ENCODE results near the gene ADNP. TPM values are rescaled to one million over a fixed set of nuclear protein-coding genes. Genes with fewer than 3 reads are reported as not detected.

Gene ADNP
- total RNA-seq, 2 donors from 2014 or later = 31.8 to 34.5 TPM

- intact Hi-C loops (cut with DNase I) = no loop called here
- no peak for DNase-seq
- no peak for ATAC-seq
These were observed 66.1 kb downstream of the ADNP start for GRCh38 chr20:50865114-50865513.

DNA sequence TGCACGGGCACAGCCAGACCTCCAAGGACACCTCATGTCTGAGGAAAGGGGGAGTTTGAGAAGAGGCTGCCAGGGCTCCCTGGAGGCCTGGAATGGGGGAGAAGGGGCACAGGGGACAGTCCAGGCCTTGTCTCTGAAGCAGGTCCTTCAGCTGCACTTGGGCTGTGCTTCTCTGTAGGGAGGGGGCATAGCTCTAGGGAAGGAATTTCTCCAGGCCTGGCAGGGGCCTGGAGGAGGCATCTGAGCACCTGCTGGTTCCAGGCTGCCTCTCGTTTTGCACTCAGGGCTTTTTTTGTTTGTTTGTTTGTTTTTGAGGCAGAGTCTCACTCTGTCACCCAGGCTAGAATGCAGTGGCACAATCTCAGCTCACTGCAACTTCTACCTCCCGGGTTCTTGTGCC is 68.7 kb downstream of the ADNP start:
- intact Hi-C loops (cut with DNase I) = no loop called here
- no peak for DNase-seq
- no peak for ATAC-seq

- DNase-seq (no peak), ATAC-seq (no peak)
- intact Hi-C loops (cut with DNase I) = no loop called here
These were observed 70.2 kb downstream of the ADNP start for GRCh38 chr20:50861012-50861411.

DNA sequence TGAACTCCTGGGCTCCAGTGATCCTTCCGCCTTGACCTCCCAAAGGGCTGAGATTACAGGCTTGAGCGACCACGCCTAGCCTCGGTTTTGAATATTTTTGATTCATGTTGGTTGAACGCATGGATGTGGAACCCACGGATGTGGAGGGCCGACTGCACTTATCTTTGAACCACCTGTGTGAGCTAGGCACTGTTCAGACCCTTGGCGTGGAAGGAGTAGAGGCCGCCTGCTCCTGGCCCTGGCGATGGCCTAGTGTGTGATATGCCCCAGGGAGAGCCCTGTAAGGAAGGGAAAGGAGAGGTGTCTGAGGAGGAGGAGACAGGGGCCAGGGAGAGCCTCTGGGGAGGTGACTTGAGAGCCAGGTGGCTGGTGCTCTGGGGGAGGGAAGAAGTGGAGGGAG is 72.1 kb downstream of the ADNP start:
- intact Hi-C loops (cut with DNase I) = no loop called here
- DNase-seq (no peak), ATAC-seq (no peak)

DNA sequence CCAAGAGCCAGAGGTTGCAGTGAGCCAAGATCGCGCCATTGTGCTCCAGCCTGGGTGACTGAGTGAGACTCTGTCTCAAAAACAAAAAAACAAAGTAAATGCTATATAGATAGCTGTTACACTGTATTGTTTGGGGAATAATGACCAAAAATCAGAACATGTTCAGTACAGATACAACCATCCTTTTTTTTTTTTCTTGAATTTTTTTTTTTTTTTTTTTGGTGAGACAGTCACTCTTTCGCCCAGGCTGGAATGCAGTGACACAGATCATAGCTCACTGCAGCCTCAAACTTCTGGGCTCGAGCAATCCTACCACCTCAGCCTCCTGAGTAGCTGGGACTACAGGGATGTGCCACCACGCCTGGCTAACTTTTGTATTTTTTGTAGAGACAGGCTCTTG is 72.7 kb downstream of the ADNP start:
- intact Hi-C loops (cut with DNase I) = no loop called here
- DNase-seq = no peak
- no peak for ATAC-seq

DNA sequence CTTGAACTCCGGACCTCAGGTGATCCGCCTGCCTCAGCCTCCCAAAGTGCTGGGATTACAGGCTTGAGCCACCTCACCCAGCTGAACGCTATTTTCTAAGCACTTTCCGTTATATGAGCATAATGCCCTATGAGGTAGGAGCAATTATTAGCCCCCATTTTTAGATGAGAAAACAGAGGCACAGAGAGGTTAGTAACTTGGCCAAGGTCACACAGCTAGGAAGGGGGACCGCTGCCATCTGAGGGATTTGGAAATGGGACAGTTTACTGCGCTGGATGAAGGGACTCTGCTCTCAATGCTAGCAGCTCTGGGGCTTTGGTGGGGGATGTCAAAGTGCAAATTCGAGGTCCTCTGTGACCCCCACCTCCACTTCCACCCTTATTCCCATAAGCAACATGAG is 73.9 kb downstream of the ADNP start:
- ATAC-seq (no peak), DNase-seq (no peak)
- intact Hi-C loops (cut with DNase I) = no loop called here

DNA sequence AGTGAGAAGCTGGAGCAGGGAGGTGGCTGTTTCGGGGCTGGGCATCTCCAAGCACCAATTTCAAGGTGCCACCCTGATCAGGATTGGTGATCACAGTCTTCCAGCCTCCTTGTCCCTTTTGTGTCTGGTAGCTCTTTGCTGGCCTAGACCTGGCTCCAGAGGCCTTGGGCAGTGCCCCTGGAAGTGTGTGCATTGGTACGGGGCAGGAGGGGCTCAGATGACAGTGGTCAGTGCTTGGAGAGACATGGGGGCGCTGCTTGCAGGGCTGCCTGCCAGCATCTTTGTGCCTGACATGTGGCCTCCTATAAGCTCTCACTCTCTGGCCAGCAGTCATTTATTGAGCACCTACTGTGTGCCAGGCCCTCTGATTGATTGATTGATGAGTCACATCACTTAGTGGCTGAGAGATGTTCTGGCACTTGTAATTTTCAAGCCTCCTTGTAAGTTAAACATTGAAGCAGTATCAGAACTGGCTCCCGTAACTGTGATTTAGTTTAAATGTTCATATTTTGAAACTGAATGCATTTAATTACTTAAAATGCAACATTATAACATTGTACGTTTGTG is 74.7 kb downstream of the ADNP start:
- intact Hi-C loops (cut with DNase I) = no loop called here
- ATAC-seq (no peak), DNase-seq (no peak)

GRCh38 chr20:50855498-50856474 is 75.5 kb downstream of the ADNP start:
- DNase-seq (no peak), ATAC-seq (peak in 1 of 2 donors; percentile 30)
- intact Hi-C loops (cut with DNase I) = no loop called here

GRCh38 chr20:50854506-50855249 is 76.6 kb downstream of the ADNP start:
- intact Hi-C loops (cut with DNase I) = no loop called here
- no peak for DNase-seq
- ATAC-seq = no peak

- DNase-seq (no peak), ATAC-seq (no peak)
- intact Hi-C loops (cut with DNase I) = no loop called here
These were observed 79.2 kb downstream of the ADNP start for GRCh38 chr20:50852085-50852484.

DNA sequence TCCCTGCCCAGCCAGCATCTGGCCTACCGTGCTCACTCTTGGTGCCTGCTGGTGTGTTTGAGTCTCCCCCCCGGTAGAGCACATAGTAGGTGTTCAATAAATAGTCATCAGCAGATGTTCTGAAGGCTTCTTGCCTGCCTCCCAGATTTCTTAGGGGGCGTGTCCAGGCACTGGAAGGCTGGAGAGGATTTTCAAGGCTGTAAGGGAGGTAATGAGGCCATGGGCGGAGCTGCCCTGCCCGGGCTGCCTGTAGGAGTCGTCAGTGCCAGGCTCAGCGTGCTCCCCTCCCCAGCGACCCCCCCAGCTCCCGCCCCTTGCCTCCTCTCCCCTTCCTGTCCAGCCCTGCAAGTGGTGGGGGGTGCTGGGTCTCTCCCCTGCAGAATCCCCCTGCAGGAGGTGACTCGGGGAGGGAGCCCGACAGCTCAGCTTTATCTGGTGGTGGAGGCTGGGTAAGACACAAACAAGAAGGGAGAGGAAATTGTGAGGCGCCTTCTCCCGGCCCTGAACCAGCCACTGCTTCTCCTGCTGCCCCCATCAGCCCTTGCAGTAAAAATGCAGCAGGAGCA is 80.4 kb downstream of the ADNP start:
- intact Hi-C loops (cut with DNase I) = no loop called here
- ATAC-seq (peak in 1 of 2 donors; percentile 59), DNase-seq (no peak)

DNA sequence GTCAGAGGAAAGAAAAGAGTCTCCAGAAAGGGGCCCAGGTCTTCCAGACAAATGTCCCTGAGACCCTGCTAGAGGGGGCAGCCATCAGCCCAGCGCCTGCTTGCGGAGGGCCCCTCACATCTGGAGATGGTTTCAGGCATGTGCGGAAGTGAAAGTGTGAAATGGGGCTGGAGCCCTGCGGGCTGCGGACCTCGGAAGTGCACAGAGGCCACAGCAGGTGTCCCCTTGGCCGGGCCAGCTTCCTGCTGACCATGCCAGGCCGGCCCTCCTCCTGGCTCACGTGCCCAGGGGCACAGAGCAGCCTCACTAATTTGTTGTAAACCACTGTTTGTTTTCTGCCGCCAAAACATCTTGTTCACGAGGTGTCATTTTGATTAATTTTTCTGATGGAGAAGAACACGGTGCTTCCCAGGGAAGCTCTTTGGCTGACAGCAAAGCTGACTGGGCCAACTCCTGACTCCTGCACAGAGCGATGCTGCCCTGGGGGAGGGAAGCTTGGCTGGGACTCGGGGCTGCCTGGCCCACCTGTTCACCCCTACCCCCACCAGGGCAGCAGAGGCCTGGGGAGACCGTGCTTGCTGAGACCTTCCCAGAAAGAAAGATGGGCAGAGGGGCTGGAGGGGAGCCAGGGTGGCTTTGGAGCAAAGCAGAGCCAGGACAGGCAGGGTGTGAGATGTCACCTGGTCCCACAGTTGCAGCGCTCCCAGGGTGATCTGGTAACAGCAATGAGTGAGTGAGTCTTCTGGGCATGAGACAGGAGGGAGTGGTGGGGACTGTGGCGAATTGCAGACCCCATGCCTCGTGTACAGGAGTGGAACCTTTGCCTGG is 82.2 kb downstream of the ADNP start:
- intact Hi-C loops (cut with DNase I) = no loop called here
- DNase-seq (no peak), ATAC-seq (peak; percentile 31 to 60)

- ATAC-seq (peak; percentile 60 to 72), DNase-seq (peak; percentile 38)
- intact Hi-C loops (cut with DNase I) = no loop called here
These were observed 82.9 kb downstream of the ADNP start for GRCh38 chr20:50848341-50848808.

DNA sequence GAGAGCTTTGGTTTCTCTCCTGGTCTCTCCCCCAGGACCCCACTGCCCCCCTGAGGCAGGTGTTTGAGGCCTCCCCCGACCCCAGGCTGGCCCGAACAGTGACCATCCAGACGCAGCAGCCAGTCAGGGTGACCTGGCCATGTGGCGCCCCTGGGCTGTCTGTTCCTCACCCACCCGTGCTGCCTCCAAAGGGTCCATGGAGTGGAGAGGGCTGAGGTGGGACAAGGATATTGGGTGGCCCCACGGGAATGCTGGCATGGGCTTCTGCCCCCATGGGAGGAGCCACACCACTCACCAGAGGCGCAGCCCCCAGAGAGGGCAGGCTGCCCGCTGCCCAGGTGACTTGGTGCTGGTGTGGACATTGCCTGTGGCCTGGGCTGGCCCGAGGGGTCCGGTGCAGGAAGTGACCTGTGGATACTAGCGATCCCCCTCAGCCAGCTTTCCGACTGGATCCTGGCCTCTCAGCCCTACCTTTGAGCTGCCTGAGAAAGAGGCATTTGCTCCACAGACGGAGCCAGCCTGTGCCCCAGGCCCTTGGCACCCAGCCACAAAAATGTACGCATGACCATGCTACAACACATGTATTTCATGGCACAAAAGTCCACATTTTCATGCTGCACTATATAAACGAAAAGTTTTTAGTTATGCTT is 85.5 kb downstream of the ADNP start:
- intact Hi-C loops (cut with DNase I) = no loop called here
- DNase-seq (no peak), ATAC-seq (no peak)

DNA sequence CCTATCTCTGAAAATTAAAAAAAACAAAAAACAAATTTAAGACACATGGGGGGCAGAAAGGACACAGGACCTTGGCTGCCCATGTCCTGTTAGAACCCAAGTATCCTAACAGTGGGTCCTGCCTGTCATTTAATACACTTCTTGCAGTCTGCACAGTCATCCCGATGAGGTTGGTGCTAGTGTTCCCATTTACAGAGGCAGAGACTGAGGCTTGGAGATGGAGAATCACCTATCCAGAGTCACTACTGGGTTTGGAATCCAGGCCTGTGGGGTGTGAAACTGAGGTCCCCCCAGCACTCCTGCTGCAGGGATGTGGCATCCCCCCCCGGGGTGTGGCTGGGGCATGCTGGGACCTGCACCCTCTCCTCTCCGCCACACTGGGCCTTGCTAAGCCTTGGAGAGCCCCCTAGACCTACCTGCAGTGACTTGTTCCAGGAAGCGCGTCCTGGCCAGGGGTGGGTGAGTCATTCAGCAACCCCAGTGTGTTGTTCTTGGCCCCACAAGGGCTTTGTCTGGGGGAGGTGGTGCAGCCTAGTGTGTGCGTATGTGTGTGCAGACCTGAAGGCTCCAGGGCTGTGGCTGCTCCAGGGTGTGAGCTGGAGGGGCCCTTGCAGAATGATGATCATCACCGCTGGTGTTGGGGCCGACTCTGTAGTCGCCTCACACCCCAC is 86.7 kb downstream of the ADNP start:
- peak; percentile 48 for DNase-seq
- peak; percentile 12 to 78 for ATAC-seq
- intact Hi-C loops (cut with DNase I) = no loop called here

- DNase-seq (no peak), ATAC-seq (no peak)
- intact Hi-C loops (cut with DNase I) = no loop called here
These were observed 87.6 kb downstream of the ADNP start for GRCh38 chr20:50843331-50844276.

DNA sequence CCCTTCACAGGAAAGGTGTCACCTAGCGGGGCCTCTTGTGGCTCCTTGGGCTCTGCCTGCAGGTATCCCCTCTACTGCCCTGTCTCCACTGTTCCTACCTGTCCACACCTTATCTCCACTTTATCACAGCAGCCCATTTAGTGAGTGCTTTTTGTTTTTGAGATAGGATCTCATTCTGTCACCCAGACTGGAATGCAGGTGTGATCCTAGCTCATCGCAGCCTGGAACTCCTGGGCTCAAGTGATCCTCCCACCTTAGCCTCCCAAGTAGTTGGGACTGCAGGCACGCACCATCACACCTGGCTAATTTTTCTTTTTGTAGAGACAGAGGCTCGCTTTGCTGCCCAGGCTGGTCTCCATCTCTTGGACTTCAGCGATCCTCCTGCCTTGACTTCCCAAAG is 88.4 kb downstream of the ADNP start:
- intact Hi-C loops (cut with DNase I) = no loop called here
- DNase-seq = no peak
- ATAC-seq = no peak
